Stomach (tissue), 4 donors: Measurements from ENCODE around the gene COTL1.

ENCODE experiments used
- EP300 ChIP-seq: sonication (generic); formaldehyde crosslinking; IDR thresholded peaks from one replicate; pipeline ENCODE4 v1.6.1; 2017; ENCODE audit warnings: antibody characterized with exemption
- POLR2A ChIP-seq, 4 donors: fragments of 450-650 bp; IDR thresholded peaks; one replicate each; pipeline ENCODE4 v1.6.1; 2016; ENCODE audit warnings: antibody characterized with exemption in 4 of 4, control low read depth in 2 of 4, mild to moderate bottlenecking in 1 of 4, moderate library complexity in 1 of 4
- TF ChIP-seq, protein P1 (sequence below), 7 experiments: fragments of 450-650 bp in 4 of 7; fragments of 200-600 bp in 3 of 7; sonication (generic) in 3 of 7; IDR thresholded peaks; one replicate each; pipeline ENCODE4 v1.5.1; 2016 to 2019; ENCODE audit warnings: antibody characterized with exemption in 7 of 7, control low read depth in 2 of 7, mild to moderate bottlenecking in 1 of 7

DNA sequence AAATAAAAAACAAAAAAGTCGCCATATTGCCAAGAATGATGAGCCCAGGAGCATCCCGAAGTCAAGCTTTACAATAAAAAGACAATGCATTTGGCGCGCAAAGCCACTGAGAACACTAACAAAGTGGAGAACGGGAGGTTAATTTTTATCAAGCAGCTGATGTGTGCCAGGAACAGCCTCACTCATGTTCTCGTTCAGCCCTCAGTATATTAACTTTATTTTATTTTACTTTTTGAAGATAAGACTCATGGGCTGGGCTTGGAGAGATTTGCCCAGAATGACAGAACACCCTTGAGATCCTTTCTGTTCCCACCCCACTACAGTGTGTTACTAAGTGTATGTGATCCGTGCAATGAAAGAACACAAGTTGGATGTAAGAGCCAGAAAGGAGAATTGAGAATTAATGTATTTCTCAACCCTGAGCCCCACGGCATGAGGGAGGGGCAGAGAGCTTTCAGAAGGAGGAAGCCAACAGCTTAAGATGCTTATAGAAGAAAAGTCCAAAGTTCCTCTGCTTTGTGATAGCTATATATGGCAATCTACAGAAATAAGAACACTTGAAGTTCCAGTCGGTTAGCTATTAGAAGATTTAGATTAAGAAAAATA is 48.4 kb downstream of the COTL1 start:
- TF ChIP-seq, protein P1, sequence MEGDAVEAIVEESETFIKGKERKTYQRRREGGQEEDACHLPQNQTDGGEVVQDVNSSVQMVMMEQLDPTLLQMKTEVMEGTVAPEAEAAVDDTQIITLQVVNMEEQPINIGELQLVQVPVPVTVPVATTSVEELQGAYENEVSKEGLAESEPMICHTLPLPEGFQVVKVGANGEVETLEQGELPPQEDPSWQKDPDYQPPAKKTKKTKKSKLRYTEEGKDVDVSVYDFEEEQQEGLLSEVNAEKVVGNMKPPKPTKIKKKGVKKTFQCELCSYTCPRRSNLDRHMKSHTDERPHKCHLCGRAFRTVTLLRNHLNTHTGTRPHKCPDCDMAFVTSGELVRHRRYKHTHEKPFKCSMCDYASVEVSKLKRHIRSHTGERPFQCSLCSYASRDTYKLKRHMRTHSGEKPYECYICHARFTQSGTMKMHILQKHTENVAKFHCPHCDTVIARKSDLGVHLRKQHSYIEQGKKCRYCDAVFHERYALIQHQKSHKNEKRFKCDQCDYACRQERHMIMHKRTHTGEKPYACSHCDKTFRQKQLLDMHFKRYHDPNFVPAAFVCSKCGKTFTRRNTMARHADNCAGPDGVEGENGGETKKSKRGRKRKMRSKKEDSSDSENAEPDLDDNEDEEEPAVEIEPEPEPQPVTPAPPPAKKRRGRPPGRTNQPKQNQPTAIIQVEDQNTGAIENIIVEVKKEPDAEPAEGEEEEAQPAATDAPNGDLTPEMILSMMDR (IDR thresholded peaks at IDR 0.05) = no peak
- TF ChIP-seq EP300 (no peak), POLR2A (IDR thresholded peaks at IDR 0.05) (no peak)
